Fibroblast of upper back skin (primary cell): ENCODE measurements around the gene TXNRD2.

Experiments used
- DNase-seq: peaks from one replicate; pipeline ENCODE4 v3.0.0-alpha.2; 2013

TXNRD2 gene

DNA sequence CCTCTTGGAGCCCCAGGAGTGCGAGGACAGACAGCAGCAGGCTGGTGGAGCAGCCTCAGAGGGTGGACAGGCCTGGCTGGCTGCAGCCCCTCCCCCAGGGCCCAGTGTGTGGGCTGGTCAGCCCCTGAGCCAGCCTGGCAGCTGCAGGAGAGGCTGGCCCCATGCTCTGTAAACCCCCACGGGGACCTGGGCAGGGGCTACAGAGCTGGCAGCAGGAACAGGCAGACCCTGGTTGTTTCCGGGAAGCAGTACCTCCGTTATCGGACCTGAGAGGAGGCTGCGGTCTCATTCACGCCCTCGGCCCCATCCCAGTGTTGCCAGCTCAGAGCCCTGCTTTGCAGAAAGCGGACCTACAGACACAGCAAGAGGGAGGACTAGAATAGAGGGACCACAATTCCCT is 38.6 kb downstream of the TXNRD2 start:
- DNase-seq, result no peak

DNA sequence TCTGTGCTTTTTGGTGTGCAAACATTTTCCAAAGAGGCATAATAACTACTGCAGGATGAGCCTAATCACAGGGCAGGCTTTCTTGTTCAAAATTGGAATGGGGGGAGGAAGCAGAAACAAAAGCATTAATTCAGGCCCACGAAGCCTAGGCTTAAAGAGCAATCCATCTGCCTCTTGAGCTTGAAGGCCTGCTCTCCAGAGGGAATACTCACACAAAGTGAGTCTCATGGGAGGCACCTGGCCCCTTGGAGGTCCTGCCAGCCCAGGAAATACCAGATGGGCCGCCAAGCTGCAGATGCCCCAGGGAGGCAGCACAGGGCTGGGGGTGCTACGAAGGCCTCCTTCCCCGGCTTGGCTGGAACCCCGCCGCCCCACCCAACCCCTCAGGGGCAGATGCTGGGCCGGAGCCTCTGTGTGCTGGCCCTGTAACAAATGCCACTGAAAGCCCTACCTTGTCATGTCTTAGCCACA is 39.3 kb downstream of the TXNRD2 start:
- no peak for DNase-seq

DNA sequence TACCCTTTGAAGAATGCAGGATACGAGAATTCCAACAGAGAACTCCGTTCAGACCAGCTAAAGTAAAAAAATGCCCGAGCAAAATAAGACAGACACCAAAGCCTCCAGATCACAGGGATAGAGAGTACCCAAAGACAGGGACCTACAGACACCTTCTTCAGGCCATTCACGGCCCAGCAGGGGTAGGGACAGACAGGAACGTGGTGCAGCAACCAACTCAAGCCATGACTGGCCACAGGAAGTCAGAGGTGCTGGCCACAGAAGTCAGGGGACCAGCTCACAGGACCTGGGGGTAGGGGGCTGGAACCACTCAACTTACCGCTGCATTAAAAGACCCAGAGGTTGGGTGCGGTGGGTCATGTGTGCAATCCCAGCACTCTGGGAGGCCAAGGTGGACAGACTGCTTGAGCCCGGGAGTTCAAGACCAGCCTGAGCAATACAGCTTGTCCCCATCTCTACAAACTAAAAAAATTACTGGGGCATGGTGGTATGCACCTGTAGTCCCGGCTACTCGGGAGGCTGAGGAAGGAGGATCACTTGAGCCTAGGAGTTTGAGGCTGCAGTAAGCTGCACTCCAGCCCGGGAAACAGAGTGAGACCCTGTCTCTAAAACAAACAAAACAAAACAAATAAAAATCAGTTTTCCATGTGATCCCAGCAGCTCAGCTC is 39.9 kb downstream of the TXNRD2 start:
- no peak for DNase-seq

DNA sequence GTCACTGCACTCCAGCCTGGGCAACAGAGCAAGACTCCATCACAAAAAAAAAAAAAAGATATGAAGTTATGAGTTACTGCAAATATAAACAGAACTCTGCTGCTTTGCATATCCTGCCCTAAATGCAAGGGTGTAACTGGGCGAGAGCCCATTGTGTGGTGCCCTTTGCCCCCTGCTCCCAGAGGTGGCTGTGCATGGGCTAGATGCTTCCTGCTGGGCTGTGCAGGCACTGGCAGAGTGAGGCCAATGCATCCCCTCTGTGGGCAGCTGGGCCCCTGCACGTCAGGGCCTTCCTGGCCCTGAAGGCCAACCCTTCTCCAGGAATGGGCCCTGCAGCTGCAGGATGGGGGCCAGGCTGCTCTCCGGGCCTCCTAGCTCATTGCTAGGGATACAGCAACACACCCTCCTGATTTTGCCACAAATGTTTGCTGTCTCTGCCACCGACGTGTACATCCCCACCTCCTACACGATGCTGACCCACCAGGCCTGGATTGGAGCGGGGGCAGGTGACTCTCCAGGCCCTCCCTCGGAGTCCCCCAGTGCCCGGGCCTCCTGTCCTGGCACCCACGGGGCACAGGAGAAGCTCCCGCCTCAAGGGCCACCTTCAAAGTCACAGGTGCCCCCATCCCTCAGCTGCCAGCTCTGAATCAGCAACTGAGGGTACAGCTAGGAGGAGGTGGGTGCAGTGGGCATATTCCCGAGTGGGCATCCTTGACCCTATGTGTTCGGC is 40.7 kb downstream of the TXNRD2 start:
- DNase-seq, result no peak

DNA sequence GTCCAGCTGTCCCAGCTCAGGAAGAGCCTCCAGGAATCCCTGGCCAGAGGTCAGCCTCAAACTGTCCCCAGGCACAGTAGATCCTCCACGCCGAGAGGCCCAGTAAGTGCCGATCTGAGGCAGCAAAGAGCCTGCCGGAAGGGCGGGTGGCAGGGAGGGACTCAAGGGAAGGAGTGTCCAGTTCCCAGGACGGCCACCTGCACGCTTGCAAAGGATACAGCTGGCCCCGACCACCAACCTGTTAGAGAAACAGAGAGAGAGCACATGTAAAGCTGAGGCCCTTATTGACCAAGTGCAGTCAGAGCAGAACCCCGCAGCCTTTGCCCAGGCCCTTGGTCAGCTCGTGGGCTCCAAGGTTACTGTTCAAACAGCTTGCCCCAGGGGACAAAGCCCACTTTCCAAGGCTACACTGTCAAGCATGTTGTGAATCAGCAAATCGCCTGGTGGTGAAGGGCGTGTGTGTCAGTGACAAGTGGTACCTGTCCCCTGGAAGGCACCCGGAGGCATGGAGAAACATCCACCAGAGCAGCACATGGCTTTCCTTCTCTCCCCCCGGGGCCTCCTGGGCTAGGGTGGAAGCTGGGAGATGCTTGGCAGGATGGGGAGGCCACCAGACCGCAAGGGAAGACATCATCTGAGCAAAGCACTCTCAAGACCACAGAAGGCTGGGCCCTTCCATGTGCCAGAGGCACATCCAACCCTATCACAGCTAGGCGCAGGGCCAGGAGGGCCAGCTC is 42.6 kb downstream of the TXNRD2 start:
- no peak for DNase-seq

DNA sequence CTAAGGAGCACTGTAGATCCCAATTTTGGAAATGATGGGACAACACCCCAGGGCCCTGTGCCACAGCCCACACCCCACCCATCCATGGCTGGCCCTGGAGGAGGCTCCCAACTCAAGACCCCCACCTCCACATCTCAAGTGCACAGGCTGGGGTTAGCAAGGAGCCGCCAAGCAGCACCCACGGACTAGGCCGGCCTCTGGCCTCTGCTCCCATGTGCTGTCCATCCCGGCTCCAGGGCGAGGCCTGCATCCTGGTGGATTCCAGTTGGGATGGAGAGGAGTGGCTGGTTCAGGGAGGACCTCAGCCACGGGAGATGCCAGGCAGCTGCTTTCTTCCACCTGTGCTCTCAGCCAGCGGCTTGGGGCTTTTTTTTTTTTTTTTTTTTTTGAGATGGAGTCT is 43.5 kb downstream of the TXNRD2 start:
- DNase-seq, result no peak

DNA sequence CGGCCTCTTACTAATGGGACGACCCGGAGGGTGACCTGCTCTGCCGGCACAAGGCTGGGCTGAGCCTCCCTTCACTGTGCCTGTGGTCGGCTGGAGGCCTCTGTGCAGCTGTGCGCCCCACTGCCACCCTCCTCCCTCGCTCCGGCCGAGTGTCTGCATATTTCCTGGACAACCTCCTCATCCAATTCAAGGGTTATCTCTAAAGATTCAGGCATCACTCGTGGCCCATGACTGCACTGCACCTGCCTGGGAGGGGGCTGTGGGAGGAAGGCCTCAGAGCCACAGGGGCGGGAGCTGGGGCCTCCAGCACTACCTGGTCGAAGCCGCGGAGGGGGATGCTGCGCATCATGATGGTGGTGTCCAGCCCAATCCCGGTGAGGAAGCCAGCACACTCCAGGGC is 43.9 kb downstream of the TXNRD2 start:
- no peak for DNase-seq

DNA sequence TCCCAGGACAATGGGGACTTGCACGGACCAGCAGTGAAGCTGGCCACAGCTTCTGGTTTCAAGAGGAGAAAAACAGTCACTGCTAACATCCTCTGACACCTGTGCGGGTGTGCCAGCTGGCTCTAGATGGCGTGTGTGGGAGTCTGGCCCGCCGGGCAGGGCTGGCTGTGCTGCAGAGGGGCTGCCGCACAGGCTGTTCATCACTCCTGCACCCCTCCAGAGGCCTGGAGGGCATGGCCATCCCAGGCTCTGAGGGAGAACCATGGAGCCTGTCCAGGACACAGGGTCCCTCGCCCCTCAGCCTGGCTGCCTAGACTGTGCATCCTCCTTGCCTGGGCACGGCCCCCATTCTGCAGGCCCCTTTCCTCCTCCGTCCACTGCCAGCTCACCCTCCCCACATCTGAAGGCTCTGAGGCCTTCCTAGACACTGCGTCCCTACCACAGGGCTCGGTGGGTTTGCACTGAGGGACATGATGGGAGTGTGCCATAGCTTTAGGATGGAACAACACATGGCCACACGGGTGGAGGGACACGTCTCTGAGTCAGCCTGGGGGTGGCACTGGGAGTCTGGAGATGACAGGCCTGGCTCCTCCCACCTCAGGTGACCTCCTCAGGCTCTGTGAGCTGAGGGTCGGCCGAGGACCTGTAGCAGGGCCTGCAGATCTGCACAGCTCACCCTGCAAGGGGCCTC is 44.8 kb downstream of the TXNRD2 start:
- DNase-seq, result no peak

DNA sequence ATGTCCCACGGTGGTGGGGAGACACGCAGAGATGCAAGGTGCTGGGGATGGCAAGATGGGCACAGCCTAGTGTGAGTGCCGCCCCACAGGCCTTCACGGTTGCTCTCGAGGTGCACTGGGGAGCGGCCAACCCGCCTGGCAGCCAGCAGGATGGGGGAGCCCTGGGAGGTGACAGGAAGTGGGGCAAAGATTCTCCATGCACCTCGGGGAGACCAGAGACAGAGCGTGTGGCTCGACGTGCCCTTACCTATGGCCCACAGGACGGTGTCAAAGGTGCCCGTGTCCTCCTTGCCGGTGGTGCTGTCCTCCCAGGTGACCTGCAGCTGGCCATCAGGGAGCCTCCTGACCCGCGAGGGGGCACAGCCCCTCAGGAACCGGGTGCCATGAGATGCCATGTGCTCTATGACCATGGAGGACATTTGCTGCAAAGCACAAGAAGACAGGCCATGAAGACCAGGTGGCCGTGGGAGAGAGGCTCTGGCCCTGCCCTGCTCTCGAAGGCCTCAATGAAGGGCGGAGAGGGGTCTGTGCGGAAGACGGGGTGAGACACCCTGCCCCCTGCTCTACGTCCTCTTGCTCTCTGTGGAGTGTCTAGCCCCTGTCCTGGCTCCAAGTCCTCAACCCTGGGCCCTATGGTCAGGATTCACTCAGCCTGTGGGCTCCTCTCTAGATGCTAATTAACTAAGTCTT is 46.3 kb downstream of the TXNRD2 start:
- no peak for DNase-seq

DNA sequence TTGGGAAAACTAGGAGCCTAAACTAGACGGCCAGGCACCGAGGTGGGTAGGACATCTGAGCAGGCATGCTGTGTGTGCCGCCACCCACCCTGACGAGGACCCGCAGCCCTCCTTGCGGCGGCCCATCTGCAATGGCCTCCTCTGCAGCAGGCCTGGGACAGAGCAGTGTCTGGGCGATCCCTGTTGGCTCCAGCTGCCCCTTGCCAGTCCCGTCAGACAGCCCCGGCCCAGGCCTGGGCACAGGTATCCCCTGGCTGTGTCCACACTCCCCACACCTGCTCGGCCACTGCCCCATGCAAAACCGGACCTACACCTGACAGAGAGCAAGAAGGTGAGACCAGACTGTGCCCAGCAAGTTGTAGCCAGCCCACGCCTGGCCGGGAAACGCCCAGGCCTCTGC is 48.3 kb downstream of the TXNRD2 start:
- no peak for DNase-seq

DNA sequence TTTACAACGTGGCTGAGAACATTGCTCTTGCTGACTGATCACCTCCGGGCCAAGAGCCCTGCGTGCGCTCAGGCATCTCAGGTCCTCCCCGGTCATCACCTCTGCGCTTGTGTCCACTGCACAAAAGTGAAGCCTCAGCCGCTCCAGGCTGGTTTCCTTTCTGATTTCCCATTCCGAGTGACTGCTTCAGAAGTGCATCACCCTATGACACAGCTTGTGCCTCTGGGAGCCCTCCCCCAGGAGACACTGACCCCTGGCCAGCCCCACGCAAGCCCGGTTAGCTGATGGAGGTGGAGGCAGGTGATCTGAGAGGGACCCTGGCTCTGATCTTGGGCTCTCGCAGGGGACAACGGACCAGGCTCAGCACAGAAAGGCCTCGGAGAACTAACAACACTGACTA is 48.7 kb downstream of the TXNRD2 start:
- DNase-seq, result no peak

DNA sequence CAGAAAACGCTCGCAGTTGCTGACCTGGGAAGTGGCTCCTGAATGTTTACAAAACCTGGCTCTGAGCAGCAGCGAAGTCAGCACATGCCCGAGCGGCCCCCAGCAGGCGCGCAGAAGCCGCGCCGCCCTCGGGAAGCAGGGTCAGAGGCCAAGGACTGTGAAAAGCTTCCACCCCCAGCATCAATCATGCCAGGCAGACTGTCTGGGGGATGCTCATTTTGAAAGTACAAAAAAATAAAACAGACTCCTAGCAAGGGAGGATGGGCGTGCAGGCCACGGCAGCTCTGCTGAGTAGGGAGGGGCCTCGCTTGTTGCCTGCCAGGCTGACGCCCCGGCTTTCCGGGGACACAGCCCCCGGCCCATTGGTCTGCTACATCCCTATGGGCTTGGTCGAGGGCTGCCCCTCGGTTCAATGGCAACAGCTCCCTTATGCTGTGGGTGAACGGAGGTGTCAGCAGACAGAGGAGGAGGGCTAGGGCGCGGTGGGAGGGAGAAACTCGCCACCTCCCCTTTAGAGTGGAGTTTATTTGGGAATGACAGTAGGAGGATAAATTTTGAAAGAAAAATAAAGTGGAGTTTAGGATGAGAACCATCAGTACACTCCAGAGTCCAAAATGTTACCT is 49.2 kb downstream of the TXNRD2 start:
- peak; percentile 51 for DNase-seq

DNA sequence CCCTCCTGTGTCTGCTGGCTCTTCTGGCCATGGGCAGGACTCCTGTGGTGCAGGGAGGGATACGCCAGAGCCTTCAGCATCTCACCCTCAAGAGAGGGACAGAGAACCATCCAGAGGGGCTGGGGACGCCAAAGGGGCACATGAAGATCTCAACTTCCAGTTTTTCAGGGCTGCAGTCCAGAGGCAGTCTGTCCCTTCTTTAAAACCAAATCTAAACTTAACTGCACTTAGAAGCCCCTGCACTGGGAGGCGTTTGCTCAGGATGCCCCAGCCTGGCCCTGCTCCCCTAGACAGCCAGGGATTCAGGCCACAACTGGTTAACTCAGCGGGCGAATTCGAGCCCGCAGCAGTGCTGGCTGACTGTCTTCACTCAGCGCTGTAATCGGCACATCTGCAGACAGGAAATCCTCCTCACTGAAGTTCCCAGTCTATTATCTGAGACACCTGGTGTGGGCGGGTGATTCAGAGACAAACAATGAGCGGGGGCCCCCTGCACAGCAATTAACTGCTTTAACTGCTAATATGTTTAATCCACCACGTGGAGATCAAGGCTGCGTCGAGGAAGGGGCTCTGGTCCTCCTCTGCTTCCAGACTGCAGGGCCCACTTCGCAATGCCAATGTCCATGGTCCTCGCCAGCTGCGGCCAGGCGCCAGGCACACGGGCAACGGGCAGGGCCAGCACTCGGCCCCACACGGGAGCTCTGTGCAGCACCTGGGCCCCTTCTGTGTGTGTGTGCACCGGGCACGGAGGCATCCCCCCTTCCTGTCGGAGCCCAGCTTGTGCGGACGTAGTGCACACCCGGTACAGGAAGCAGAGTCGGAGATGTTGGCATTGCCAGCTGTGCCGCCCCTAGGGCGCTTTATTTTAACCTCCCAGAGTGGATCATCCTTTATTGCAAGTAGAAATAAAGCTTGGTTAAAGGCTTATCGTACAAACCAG is 50.0 kb downstream of the TXNRD2 start:
- peak; percentile 94 for DNase-seq

DNA sequence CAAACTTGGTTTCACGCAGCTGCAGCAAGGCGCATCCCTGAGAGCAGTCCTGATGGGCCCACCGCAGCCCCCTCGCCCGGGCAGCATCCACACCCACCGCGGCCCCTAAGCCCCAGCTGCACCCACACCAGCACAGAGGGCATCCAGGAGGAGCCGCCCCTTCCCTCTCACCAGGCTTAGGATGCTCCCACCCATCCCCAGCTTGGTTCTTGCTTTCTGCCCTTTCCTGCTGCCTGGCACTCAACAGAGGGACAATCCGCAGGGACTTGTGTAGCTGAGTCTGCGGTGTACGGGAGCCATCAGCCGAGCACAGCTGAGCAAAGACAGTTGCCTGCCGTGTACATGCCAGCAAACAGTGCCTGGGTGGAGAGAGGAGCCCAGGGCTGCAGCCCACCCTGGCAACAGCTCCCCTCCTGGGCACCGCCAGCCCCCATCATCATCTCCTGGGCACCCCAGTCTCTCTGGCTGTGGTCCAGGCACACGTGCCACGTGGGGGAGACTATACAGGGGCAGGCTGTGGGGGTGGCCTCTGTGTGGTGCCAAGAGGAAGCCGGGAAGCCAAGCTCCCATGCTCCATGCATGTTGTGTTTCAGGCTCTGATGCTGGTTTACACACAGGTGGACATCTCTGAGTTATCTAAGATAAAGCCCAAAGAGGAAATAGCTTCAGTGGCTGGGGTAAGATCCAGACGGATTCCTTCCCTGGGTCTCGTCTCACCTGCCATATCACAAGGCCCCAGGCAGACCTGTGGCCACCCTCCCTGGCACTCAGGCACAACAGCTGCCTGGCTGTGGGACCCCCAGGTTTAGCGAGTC is 50.9 kb downstream of the TXNRD2 start:
- no peak for DNase-seq

DNA sequence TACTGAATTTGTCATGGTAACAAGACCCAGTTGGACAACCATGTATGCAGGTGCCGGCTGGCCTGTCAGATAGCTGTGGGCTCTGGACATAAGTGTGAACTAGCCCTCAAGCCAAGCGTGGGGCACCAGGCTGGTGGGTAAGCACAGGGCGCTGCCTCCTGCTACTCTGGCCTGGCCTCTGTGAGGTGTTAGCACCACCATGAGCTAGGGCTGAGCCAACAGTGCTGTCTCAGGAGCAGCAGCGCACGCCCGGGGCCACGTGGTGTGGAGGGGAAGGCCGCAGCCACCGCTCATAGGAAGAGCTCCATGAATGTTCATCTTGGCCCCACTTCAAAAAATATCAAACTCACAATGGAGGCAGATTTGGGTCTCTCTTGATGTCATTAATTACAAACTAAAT is 51.7 kb downstream of the TXNRD2 start:
- DNase-seq, result no peak

DNA sequence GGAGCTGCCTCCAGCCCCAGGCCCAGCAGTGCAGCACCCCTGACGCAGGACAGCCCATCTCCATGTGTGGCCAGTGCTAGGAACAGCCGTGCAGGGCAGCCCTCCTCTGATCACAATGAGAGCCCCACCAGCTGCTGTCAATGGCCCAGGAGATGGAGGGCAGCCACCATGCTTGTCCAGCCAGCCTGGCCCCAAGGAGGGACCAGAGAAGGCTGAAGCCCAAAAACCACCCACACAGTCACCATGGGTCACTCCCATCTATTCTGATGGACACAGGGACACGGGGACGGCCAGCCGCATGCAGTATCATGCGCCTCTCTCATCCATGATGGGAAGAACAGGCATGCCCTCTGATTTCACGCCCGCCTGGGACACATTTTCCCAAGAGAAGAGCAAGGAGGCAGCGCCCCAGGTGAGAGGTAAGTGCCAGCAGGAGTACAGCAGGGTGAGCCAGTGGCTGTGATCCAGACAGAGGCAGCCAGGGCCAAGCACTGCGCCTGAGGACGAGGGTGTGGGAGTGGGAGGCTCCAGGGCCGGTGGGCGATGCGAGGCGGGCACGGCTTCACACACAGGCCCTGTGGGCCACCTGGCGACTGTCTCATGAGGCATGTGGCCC is 53.4 kb downstream of the TXNRD2 start:
- no peak for DNase-seq

DNA sequence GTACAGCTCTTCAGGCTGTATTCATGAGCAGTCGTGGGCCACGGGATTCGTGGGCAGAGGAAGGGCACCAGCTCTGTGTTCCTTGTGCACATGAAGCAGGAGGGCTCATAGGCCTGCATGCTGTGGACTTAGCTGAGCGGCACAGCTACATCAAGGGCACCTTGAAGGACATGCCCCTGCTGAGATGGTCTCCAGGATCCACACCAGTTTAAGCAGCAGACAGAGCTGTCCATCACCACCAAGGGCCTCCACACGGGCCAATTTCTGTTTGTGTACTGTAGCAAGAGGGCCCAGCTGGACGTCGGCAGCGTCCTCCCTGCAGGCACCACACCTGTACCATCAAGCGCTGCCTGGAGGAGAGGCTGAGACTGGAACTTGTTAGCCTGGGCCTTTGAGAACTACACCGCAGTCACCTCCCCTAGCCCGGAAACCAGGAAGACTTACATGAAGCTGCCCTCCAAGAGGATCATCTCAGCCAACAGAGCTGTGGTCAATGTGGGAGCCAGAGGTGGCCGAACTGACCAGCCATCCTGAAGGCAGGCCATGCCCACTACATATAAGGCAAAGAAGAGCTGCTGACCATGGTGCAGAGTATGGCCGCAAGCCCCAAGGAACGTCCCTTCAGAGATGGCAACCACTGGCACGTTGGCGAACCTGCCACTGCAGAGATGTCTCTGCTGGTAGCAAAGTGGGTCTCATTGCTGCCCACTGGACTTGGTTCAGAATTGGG is 54.2 kb downstream of the TXNRD2 start:
- no peak for DNase-seq

DNA sequence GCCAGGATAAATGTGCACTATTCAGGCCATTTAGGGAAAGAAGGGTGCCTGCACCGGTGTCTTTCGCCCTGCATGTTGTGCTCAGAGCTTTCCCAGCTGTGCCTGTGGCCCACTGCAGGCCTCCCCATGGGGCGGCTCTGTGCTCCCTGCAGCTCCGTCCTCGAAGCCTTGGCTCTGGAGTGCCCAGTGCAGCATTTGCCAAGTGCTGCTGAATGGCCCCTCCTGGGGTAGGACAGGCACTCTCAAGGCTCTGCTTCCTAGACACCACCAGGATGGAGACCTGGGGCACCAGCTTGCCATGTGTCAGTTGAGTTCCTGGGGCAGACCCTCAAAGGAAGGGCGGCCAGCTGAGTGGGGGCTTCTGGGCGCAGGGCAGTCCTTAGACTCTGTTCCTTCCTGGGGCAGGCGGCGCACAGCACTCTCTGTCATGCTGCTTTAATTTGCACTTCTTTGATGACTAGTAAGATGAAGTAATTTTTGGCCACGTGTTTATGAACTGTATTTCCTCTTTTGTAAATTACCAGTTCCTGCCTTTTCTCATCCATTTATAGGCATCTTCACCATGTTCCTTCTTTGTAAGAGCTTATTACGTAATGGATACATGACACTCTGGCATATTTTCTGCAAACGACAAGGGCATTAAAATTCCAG is 54.9 kb downstream of the TXNRD2 start:
- DNase-seq, result peak; percentile 87
